ENCODE data around the gene CEBPA. TPM values are rescaled to one million over a fixed set of nuclear protein-coding genes. Genes with fewer than 3 reads are reported as not detected.

The CEBPA gene
- total RNA-seq, 3 donors from 2014 or later (not counting 1 experiment from before 2014, with no cell fraction given) = 7.6 to 19.5 (median 8.2) TPM

GRCh38 chr19:33306853-33307792 is 4.8 kb upstream of the CEBPA start:
- 89% methylated on average over 11 of the region's 12 CpGs for WGBS (ENCODE audit: insufficient coverage)
- H3K27ac ChIP-seq (ENCODE audit: low read length) = no peak overlapping the region
- no peak overlapping the region for H3K27ac Mint-ChIP-seq
- ATAC-seq (no peak), DNase-seq (no peak)
- H3K9me3 ChIP-seq (ENCODE audit: control insufficient read depth, insufficient read depth, low read length) = no peaks in the 10 kb centered on the region
- H3K4me3 Mint-ChIP-seq = no peak overlapping the region
- H3K9me3 Mint-ChIP-seq = no peaks in the 10 kb centered on the region
- peaks cover 5% of the 10 kb centered on the region for H3K27me3 ChIP-seq (ENCODE audit: control insufficient read depth, insufficient read depth, low read length)
- no peak overlapping the region for H3K4me3 ChIP-seq (ENCODE audit: low read length)
- no peaks in the 10 kb centered on the region for H3K36me3 ChIP-seq (ENCODE audit: control insufficient read depth, insufficient read depth, low read length)
- intact Hi-C loops (cut with micrococcal nuclease) = no loop called here
- no peaks in the 10 kb centered on the region for H3K36me3 Mint-ChIP-seq
- peaks cover 8 to 15% of the 10 kb centered on the region in 2 donors for H3K4me1 Mint-ChIP-seq
- peaks cover 7 to 17% of the 10 kb centered on the region in 2 donors for H3K27me3 Mint-ChIP-seq (ENCODE audit: low read depth in 2 of 2)
- no peak for TF ChIP-seq CTCF (IDR thresholded peaks at IDR 0.05)
- H3K4me1 ChIP-seq (ENCODE audit: control insufficient read depth, insufficient read depth, low read length) = peaks cover 15% of the 10 kb centered on the region

DNA sequence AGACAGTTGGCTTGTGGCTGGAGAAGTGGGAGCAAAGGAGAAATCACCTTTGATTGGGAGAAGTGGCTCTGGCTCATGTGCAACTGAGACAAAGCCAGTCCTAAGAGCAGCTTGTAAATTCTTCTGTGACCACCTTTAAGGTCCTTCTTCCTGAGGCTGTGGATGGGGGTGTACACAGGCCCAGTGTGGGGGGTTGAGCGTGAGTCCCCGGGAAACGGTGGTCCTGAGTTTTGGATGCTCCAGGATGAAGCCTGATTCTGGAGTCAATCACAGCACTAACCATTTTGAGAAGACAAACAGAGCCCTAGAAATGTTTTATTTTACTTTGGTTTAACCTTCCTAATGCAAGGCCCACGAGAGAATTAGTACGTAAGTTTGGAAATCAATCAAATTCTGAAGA is 3.9 kb upstream of the CEBPA start:
- H3K27ac Mint-ChIP-seq = no peak overlapping the region

DNA sequence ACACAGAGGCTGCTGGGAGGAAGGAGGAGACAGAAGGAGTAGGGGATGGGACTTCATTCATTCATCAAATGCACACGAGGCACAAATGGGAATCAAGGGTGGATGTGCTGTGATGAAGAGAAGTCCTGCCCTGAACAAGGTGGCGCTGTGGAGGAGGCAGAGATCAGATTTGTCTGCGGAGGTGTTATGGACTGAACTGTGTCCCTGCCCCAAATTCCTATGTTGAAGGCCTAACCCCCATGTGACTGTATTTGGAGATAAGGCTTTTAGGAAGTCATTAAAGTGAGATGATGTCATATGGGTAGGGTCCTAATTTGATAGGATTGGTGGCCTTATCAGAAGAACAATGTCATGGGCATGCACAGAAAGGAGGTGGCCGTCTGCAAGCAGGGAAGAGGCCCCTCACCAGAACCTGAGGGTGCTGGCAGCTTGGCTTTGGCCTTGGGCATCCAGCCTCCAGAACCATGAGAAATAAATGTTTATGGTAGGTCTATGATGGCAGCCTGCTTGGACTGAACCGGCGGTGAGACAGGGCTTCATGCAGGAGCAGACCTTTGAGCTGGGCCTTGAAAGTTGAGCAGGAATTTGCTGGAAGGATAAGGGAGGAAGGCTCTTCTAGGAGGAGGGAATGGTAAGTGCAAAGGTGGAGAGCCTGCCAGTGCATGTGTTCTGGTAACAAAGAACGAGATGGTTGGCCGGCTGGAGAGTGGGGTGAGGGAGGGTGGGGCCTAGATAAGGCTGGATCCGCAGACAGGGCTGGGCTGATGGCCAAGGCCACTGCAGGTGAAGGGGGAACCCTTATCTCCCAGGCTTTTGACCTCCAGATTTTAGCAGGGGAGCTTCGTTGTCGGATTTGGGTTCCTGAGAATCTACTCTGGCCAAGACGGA is 2.7 kb upstream of the CEBPA start:
- Histone ChIP-seq H3K27ac (ENCODE audit: low read length) (no peak overlapping the region), H3K9me3 (ENCODE audit: control insufficient read depth, insufficient read depth, low read length) (no peaks in the 10 kb centered on the region), H3K4me1 (ENCODE audit: control insufficient read depth, insufficient read depth, low read length) (peaks cover 28% of the 10 kb centered on the region), H3K36me3 (ENCODE audit: control insufficient read depth, insufficient read depth, low read length) (no peaks in the 10 kb centered on the region), H3K4me3 (ENCODE audit: low read length) (no peak overlapping the region), H3K27me3 (ENCODE audit: control insufficient read depth, insufficient read depth, low read length) (peaks cover 18% of the 10 kb centered on the region)
- Mint-ChIP-seq H3K36me3 (no peaks in the 10 kb centered on the region), H3K4me1 (peaks cover 8 to 20% of the 10 kb centered on the region in 2 donors), H3K4me3 (no peak overlapping the region), H3K27ac (no peak overlapping the region), H3K27me3 (ENCODE audit: low read depth in 2 of 2) (peaks cover 0 to 17% of the 10 kb centered on the region in 2 donors), H3K9me3 (no peaks in the 10 kb centered on the region)
- no peak for ATAC-seq
- no peak for TF ChIP-seq CTCF (IDR thresholded peaks at IDR 0.05)
- DNase-seq = no peak
- intact Hi-C loops (cut with micrococcal nuclease) = no loop called here
- WGBS (ENCODE audit: insufficient coverage) = 89% methylated on average over 12 of the region's 12 CpGs

More for the DNA sequence above, 3.9 kb upstream of the CEBPA start:
- Mint-ChIP-seq H3K27me3 (ENCODE audit: low read depth in 2 of 2) (peaks cover 7 to 17% of the 10 kb centered on the region in 2 donors), H3K4me3 (no peak overlapping the region), H3K4me1 (peaks cover 8 to 15% of the 10 kb centered on the region in 2 donors), H3K9me3 (no peaks in the 10 kb centered on the region), H3K36me3 (no peaks in the 10 kb centered on the region)
- no peak overlapping the region for H3K27ac ChIP-seq (ENCODE audit: low read length)
- H3K4me3 ChIP-seq (ENCODE audit: low read length) = no peak overlapping the region
- peaks cover 7% of the 10 kb centered on the region for H3K27me3 ChIP-seq (ENCODE audit: control insufficient read depth, insufficient read depth, low read length)
- 81% methylated on average over 5 of the region's 5 CpGs for WGBS (ENCODE audit: insufficient coverage)
- ATAC-seq (no peak), DNase-seq (no peak)
- no peak for TF ChIP-seq CTCF (IDR thresholded peaks at IDR 0.05)
- H3K36me3 ChIP-seq (ENCODE audit: control insufficient read depth, insufficient read depth, low read length) = no peaks in the 10 kb centered on the region
- peaks cover 17% of the 10 kb centered on the region for H3K4me1 ChIP-seq (ENCODE audit: control insufficient read depth, insufficient read depth, low read length)
- intact Hi-C loops (cut with micrococcal nuclease) = no loop called here
- no peaks in the 10 kb centered on the region for H3K9me3 ChIP-seq (ENCODE audit: control insufficient read depth, insufficient read depth, low read length)

Data from natural killer cell (primary cell).